Muscle layer of colon (tissue), 2 donors: ENCODE measurements around the gene BBS1.
"Not testable (repeated sequence)": the region's sequence is repeated elsewhere in the genome, so short reads cannot be mapped to it uniquely, and the experiment has no call there.

Experiments used
- H3K27ac ChIP-seq: one replicate; pipeline ENCODE4 v1.7.0; 2013; ENCODE audit warnings: low read depth, mild to moderate bottlenecking, low read length, moderate library complexity
- H3K27me3 ChIP-seq, 2 donors: one replicate each; pipeline ENCODE4 v1.7.0; 2013; ENCODE audit warnings: low read length in 2 of 2, mild to moderate bottlenecking in 2 of 2; ENCODE audit not compliant: insufficient read depth in 2 of 2, control insufficient read depth in 1 of 2
- H3K36me3 ChIP-seq: one replicate; pipeline ENCODE4 v1.7.0; 2013; ENCODE audit warnings: mild to moderate bottlenecking, low read length; ENCODE audit not compliant: insufficient read depth
- H3K4me1 ChIP-seq: one replicate; pipeline ENCODE4 v1.7.0; 2013; ENCODE audit warnings: mild to moderate bottlenecking, low read length; ENCODE audit not compliant: insufficient read depth
- H3K4me3 ChIP-seq, 2 donors: one replicate each; pipeline ENCODE4 v1.7.0; 2013; ENCODE audit warnings: low read length in 2 of 2, low read depth in 1 of 2, mild to moderate bottlenecking in 1 of 2, moderate library complexity in 1 of 2
- H3K9ac ChIP-seq: one replicate; pipeline ENCODE4 v1.7.0; 2013; ENCODE audit warnings: low read length
- H3K9me3 ChIP-seq: one replicate; pipeline ENCODE4 v1.7.0; 2013; ENCODE audit warnings: mild to moderate bottlenecking, low read length
- donor health status: abdominal sarcoma.
- donor health status: Adenocarcinoma of cecum.

The BBS1 gene

GRCh38 chr11:66530927-66531709 lies 20.7 kb downstream of the BBS1 start:
- H3K36me3 ChIP-seq, result peaks cover 36% of the 10 kb centered on the region
- H3K9me3 ChIP-seq, result no peaks in the 10 kb centered on the region
- H3K27ac ChIP-seq, result no peak overlapping the region
- H3K9ac ChIP-seq, result no peak overlapping the region
- H3K4me3 ChIP-seq, result no peak overlapping the region
- no peaks in the 10 kb centered on the region for H3K27me3 ChIP-seq
- no peaks in the 10 kb centered on the region for H3K4me1 ChIP-seq

- Histone ChIP-seq H3K9ac (no peak overlapping the region), H3K4me3 (no peak overlapping the region), H3K9me3 (no peaks in the 10 kb centered on the region), H3K27me3 (no peaks in the 10 kb centered on the region), H3K4me1 (no peaks in the 10 kb centered on the region), H3K27ac (no peak overlapping the region), H3K36me3 (peaks cover 40% of the 10 kb centered on the region)
Observed at GRCh38 chr11:66531841-66532240, 21.4 kb downstream of the BBS1 start.

- Histone ChIP-seq H3K9ac (no peak overlapping the region), H3K27me3 (no peaks in the 10 kb centered on the region), H3K36me3 (peaks cover 45% of the 10 kb centered on the region), H3K9me3 (no peaks in the 10 kb centered on the region), H3K27ac (no peak overlapping the region), H3K4me3 (no peak overlapping the region), H3K4me1 (no peaks in the 10 kb centered on the region)
Observed at GRCh38 chr11:66532784-66533183, 22.3 kb downstream of the BBS1 start.

- Histone ChIP-seq H3K4me1 (peaks cover 9% of the 10 kb centered on the region), H3K36me3 (peaks cover 31% of the 10 kb centered on the region), H3K9me3 (no peaks in the 10 kb centered on the region), H3K27ac (no peak overlapping the region), H3K27me3 (no peaks in the 10 kb centered on the region), H3K9ac (no peak overlapping the region), H3K4me3 (no peak overlapping the region)
Observed at GRCh38 chr11:66539170-66539869, 28.9 kb downstream of the BBS1 start.

GRCh38 chr11:66539870-66540213 lies 29.4 kb downstream of the BBS1 start:
- H3K36me3 ChIP-seq, result peaks cover 31% of the 10 kb centered on the region
- no peaks in the 10 kb centered on the region for H3K9me3 ChIP-seq
- H3K27me3 ChIP-seq, result no peaks in the 10 kb centered on the region
- H3K27ac ChIP-seq, result no peak overlapping the region
- no peak overlapping the region for H3K4me3 ChIP-seq
- peaks cover 10% of the 10 kb centered on the region for H3K4me1 ChIP-seq
- no peak overlapping the region for H3K9ac ChIP-seq

- H3K4me3 ChIP-seq, H3K9ac ChIP-seq, H3K27me3 ChIP-seq, H3K9me3 ChIP-seq, H3K27ac ChIP-seq: not testable (repeated sequence)
- peaks cover 16% of the 10 kb centered on the region for H3K4me1 ChIP-seq
- peaks cover 31% of the 10 kb centered on the region for H3K36me3 ChIP-seq
Observed at GRCh38 chr11:66540598-66540997, 30.2 kb downstream of the BBS1 start.

- Histone ChIP-seq H3K9me3 (no peaks in the 10 kb centered on the region), H3K36me3 (peaks cover 21% of the 10 kb centered on the region), H3K27me3 (no peaks in the 10 kb centered on the region), H3K4me1 (peaks cover 16% of the 10 kb centered on the region), H3K27ac (no peak overlapping the region), H3K9ac (no peak overlapping the region), H3K4me3 (no peak overlapping the region)
Observed at GRCh38 chr11:66541892-66542291, 31.5 kb downstream of the BBS1 start.

- Histone ChIP-seq H3K9ac (no peak overlapping the region), H3K4me3 (no peak overlapping the region), H3K27ac (no peak overlapping the region), H3K9me3 (no peaks in the 10 kb centered on the region), H3K36me3 (peaks cover 17% of the 10 kb centered on the region), H3K27me3 (no peaks in the 10 kb centered on the region), H3K4me1 (peaks cover 16% of the 10 kb centered on the region)
Observed at GRCh38 chr11:66542362-66542761, 31.9 kb downstream of the BBS1 start.

- Histone ChIP-seq H3K9ac (no peak overlapping the region), H3K9me3 (no peaks in the 10 kb centered on the region), H3K27me3 (no peaks in the 10 kb centered on the region), H3K4me1 (peaks cover 16% of the 10 kb centered on the region), H3K36me3 (peaks cover 16% of the 10 kb centered on the region), H3K27ac (no peak overlapping the region), H3K4me3 (no peak overlapping the region)
Observed at GRCh38 chr11:66543263-66544107, 33.0 kb downstream of the BBS1 start.

- not testable (repeated sequence) for H3K27me3 ChIP-seq, H3K9me3 ChIP-seq, H3K4me3 ChIP-seq, H3K27ac ChIP-seq
- peak overlapping the region; percentile 22 for H3K9ac ChIP-seq
- peaks cover 16% of the 10 kb centered on the region for H3K4me1 ChIP-seq
- peaks cover 11% of the 10 kb centered on the region for H3K36me3 ChIP-seq
Observed at GRCh38 chr11:66544952-66545351, 34.5 kb downstream of the BBS1 start.

GRCh38 chr11:66545701-66546367 lies 35.4 kb downstream of the BBS1 start, which contains the start of gene ZDHHC24:
ZDHHC24 (minus strand) TSS chr11:66546048; CDS start chr11:66546003, 45 bp downstream.
- peaks cover 16% of the 10 kb centered on the region for H3K4me1 ChIP-seq
- peak within 1 kb of the TSS; percentile 74 for H3K27ac ChIP-seq
- H3K27me3 ChIP-seq, result no peaks in the 10 kb centered on the region
- no peaks in the 10 kb centered on the region for H3K9me3 ChIP-seq
- H3K9ac ChIP-seq, result peak within 1 kb of the TSS; percentile 22
- H3K4me3 ChIP-seq, result peak within 1 kb of the TSS; percentile 62 to 72
- peaks cover 11% of the 10 kb centered on the region for H3K36me3 ChIP-seq
